ENCODE measurements around the gene SLC35G4.

- no peak for TF ChIP-seq POLR2A (IDR thresholded peaks at IDR 0.05)
- TF ChIP-seq CTCF (IDR thresholded peaks at IDR 0.05) = no peak
Observed at GRCh38 chr18:11655606-11655932, 46.2 kb downstream of the SLC35G4 start.
